OCI-LY7 (cell line): Measurements from ENCODE around the gene KLHL13.

Experiments used
- CTCF ChIP-seq: fragments of 200-600 bp; sonication (generic); conservative IDR thresholded peaks from 2 replicates; pipeline ENCODE4 v1.5.1; 2014; ENCODE audit warnings: mild to moderate bottlenecking, antibody characterized with exemption, low read length, moderate library complexity, mixed read lengths
- EZH2phosphoT487 ChIP-seq: fragments of 200-600 bp; sonication (generic); IDR thresholded peaks from 2 replicates; pipeline ENCODE4 v1.6.1; 2018; ENCODE audit warnings: low read depth, borderline replicate concordance, mild to moderate bottlenecking, mixed run types, antibody characterized with exemption, low read length, moderate library complexity, mixed read lengths

- TF ChIP-seq CTCF (no peak), EZH2phosphoT487 (no peak)
These were observed 133.8 kb downstream of the KLHL13 start for GRCh38 chrX:117982694-117983392.
